NOMO-1 treated with DMSO at 0.1 percent for 48 hours (cell line): ENCODE measurements around the gene LCT.
"Not testable (repeated sequence)": the region's sequence is repeated elsewhere in the genome, so short reads cannot be mapped to it uniquely, and the experiment has no call there.

Experiments
- DNase-seq: peaks from one replicate; lab custom pipeline; 2025; ENCODE audit not compliant: unreplicated experiment; lab: John Stamatoyannopoulos, UW

Gene LCT

DNA sequence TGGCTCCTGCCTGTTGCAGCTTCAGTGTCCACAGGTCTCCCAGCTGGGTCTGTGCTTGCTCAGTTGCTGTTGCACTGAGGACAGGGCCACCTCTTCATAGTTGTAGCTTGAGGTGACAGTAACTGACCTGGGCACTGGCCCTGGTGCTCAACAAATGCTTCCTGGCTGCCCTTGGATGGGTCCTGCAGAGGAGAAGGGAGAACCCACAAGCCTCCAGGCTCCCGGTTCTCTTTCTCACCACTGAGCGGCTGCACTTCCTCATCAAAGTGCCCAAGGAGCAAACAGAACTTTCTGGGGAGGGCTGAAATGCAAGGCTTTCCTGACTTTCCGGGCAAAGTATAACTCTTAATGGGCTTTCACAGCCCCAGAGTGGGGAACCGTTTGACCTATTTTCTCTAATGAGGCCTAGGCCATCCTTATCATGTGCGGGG is 38.7 kb downstream of the LCT start:
- DNase-seq = no peak

DNA sequence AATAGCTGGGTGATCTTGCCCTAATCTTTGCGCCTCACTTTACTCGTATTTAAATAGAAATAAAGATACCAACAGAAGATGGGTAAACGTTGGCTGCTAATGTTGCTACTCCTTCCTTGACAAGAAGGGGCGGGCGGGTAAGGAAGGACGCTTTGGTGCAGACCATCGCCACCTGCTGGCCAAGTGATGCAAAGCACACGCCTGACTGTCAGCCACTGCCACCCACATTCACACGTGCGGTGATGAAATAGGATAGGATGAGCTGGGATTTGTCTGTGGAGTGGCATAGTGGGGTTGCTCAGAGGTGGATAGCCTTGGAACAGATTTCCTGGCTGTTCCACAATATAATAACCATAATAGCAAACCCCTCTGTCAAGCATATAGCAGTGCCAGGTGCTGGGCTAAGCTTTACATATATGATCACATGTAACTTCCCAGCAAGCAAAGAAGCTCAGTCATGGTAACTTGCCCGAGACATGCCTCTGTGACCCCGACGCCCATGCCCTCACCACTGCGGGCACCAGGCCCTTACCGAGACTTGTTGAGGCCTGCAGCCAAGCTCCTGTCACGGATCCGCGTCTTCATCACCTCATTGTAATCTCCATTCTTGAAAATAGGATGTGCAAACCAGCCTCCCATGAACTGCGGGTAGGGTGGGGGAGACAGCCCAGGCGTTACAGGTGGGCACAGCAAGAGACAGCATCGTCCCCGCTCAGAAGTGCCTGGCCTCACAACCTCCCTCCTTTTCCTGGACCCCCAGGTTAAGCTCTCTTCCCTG is 39.3 kb downstream of the LCT start:
- DNase-seq = peak; percentile 61

DNA sequence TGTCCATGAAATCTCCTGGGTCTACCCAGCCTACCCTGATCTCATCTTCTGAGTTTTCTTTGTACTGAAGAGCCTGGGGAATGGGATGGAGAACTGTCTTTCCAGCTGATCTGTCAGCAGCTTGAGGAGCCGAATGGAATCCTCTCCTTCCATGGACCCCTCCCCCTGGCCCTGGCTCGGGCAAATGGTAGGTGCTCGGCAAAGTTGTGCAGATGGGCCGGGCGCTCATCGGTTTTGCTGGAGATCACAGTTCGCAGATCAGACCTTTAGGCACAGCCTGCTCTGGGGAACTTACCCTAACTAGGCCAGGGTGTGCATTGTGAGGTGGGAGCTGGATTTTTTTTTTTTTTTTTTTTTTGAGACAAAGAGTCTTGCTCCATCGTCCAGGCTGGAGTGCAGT is 40.4 kb downstream of the LCT start:
- no peak for DNase-seq

DNA sequence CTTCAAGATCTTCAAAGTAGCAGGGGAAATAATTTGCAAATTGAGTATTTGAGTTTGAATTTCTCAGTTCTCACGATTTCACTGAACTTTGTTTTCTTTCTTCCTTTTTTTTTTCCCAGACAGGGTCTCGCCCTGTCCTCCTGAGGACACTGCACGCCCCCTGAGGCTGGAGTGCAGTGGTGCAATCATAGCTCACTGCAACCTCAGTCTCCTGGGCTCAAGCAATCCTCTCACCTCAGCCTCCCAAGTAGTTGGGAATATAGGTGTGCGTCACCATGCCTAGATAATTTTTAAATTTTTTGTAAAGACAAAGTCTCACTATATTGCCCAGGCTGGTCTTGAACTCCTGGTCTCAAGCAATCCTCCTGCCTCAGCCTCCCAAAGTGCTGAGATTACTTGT is 41.3 kb downstream of the LCT start:
- DNase-seq = not testable (repeated sequence)

DNA sequence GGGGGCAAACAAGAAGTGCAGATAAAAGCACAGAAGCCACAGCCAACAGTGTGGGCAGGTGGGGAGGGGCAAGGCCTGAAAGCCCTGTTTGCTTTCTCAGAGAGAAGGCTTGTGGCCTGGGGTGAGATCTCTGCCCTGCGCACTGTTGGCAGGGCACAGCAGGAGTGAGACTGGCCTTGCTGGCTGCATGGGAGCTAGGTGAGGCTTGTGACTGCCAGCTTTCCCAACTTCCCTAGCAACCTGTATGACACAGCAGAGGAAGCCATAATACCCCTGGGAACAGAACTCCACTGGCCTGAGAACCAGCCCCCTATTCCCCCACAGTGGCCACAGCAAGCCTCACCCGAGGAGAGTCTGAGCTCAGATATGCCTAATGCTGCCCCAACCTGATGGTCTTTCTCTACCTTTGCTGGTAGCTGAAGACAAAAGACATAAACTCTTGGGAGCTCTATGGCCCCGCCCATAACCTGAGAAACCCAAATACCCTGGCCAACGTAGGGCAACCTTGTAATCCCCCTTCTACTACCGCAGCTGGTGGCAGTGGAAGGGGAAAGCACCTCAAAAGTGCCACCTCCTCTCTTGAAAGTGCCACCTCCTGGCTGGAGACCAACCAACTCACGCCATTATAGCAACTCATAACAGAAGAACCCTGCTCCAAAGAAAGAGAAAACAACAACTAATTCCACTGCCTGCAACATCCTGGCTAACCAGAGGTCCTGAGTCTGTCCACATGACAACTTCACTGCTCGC is 44.4 kb downstream of the LCT start:
- no peak for DNase-seq

DNA sequence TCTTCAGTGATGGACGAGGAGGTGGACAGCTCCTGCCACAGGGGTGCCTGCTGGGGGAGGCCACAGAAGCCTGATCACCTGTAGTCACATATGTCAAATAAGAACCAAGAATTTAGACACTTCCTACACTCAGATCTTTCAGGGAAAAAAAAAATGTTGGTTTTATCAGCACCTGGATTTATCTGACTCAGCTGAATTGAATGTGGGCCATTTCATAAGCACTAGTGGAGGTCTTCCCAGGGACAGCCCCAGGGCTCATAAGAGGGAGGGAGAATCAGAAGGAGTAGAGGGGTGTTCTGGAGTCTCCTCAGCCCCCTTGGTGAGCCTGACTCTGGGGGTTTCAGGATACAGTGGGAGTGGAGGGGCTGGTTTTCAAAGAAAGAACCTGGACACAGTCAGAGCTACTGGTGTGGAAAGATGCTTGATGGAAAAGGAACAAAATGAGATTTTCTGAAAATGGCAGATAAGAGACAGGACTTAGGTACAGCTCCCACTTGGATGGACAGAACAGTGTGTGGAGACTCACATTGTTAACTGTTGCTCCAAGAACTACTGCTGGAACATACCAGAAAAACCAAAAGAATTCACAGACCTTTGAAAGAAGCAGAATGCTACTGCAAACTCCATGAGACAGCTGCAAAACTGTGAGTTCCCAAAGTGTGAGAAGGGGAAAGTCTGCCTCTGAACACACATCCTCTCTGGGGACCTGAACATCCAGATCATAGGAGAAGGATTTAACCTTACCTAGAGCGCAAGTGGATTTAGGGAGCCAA is 45.4 kb downstream of the LCT start:
- DNase-seq = no peak

DNA sequence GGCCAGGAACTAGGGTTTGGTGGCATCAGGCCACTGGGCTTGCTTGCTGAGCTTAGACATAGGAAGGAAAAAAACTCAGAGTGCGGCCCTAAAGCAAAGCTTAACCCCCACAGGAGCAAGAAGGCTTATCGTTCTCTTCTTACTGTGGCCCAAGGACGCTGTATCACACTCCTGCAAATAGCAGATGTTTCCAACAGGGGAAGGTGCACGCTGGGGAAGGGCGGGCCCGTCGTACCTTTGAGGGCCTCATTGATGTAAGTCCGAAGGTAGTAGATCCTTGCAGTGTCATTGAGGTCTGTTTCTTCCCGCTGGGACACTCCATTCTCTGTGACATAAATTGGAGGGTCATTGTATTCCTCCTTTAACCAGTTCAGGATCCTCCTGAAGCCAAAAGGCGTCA is 46.6 kb downstream of the LCT start:
- no peak for DNase-seq

DNA sequence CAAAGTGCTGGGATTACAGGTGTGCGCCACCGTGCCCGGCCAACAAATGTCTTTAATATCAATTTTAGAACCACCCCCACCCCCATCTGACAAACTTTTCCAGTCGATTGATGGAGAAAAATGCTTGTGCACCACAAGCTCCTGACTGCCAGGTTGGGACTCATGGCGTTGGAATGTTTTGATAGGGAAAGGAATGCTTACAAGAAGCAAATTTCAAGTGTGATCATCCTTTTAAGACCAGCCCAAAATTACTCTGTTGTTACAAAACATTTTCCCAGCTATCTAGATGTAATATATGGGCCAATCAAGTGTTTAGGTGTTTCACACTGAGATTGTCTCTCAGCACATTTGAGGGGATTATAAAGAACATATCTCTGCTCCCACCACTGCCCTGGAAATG is 50.2 kb downstream of the LCT start:
- DNase-seq = no peak

DNA sequence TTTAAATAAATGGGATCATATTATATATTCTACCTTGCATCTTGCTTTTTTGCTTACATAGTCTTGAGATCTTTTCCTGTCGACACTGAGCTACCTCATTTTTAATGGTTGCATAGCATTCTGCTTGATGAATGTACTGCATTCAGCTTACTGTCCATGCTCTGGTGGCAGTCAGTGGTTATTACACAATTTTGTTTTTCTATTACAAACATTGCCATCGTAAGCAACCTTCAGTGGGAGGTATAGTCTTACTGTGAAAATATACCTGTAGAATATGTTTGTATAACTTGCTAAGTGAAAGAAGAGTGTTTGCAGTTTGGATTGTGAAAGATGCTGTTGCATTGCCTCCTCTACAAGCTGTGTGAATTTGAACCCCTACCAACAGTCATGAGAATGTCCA is 52.0 kb downstream of the LCT start:
- no peak for DNase-seq

DNA sequence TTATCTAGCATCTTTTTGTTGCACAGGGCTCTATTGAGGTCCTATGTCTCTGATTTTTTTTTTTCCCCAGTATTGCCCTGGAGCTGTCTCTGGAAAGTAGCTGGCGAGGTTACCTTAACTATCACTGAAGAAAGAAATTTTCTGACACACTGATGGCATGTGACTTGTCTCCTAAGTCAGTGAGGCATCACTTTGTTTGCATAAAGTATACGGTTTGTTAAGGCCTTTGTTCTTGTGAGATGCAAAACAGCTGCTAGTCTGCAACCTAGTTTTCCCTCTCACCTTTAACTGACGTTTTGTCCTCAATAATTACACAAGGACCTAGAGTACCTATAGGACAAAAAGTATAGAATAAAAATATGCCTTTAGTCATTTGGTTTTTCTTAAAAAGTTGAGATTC is 53.5 kb downstream of the LCT start:
- DNase-seq = no peak

DNA sequence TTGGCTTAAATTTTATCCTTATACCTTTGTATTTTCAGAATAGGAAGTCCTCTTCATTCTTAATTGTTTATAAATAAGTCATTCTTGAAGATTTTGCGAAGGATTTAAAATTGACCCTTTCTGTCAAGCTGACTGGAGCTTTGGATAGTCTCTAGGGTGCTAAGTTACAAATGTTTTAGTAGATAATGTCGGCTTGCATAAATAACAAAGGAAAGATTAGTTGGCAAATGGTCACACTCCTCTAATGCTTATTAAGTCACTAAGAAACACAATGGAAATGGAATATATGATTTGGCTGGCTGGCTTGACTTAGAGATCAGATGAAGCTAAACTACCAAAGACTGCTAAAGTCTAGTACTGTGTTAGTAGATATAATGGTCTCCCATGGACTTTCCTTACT is 54.8 kb downstream of the LCT start:
- no peak for DNase-seq

DNA sequence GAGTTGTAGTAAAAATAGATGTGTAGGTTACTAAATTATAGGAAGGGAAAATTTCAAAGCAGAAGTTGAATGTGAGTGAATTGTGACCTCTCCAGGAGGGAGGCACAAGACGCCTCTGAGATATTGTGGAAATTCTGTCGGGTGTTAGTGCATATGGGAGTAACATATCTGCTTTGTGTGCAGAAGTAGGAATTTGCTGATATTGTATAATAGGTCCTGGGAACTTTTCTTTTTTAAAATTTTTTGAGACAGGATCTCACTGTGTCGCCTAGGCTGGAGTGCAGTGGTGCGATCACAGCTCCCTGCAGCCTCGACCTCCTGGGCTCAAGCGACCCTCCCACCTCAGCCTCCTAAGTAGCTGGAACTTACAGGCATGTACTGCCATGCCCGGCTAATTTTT is 60.6 kb downstream of the LCT start:
- DNase-seq = no peak

DNA sequence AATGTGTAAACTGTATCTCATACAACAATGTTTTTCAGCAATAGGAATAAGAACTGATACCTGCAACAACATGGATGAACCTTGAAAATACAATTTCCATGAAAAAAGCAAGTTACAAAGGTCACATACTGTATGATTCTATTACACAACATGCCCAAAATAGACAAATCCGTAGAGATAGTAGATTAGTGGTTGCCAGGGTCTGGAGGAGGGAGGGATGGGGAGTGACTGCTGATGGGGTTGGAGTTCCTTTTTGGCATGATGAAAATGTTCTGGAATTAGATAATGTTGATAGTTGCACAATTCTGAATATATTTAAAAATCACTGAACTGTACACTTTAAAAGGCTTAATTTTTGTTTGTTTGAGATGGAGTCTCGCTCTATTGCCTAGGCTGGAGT is 61.6 kb downstream of the LCT start:
- DNase-seq = no peak

DNA sequence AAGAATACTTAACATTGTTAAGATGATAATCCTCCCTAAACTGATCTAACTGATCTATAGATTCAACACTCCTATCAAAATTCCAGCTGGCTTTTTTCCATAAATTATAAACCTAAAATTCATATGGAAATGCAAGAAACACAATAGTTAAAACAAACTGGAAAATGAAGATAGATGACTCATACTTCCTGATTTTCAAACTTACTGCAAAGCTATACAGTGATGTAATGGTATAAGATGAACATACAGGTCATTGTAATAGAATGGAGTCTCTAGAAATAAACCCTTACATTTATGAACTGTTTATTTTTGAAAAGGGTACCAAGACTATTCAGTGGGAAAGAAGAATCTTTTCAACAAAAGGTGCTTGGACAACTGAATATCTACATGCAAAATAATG is 63.1 kb downstream of the LCT start:
- peak; percentile 57 for DNase-seq

DNA sequence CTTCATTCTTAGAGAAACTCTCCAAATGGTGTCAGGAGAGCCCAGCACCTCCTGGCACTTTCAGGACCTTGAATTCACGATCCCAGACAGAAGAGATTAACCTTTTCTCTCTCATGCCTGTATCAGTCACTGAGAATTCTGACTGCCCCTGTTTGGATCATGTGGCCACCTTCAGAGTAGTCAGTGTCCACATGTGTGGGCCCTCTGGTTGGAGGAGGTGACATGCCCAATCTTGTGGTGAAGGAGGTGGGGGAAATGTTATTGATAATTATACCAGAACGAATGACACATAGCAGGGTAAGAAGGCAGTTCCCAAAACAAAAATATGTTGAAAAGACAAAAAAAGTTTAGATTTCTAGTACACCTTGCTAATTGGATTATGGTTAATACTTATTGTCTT is 63.7 kb downstream of the LCT start:
- no peak for DNase-seq

DNA sequence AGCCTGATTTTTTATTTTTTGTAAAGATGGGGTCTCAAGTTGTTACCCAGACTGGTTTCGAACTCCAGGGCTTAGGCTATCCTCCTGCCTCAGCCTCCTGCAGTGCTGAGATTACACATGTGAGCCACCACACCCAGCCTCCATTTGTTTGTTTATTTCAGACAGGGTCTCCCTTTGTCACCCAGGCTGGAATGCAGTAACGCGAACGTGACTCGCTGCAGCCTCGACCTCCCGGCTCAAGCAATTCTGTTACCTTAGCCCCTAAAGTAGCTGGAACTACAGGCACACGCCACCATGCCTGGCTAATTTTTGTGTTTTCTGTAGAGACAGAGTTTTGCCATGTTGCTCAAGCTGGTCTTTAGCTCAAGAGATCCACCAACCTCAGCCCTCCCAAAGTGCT is 68.1 kb downstream of the LCT start:
- DNase-seq = no peak

DNA sequence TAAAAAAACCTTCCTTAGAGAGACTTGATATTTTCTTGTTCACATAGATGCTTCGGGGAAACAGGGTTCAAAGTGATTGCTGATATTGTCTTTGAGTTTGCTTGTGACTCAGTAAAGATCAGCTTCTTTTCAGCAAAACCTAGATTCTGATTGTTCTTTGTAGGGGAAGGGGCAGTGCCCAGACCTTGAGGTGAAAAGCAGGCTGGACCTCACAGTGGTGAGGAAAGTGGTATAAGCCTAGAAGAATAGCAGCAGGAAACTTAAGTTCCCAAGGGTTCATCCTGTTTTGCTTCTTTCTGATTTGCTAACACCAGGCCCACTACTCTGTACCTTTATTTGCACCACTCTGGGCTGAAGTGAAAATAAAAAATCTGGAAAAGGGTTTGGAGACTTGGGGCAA is 74.5 kb downstream of the LCT start:
- no peak for DNase-seq

DNA sequence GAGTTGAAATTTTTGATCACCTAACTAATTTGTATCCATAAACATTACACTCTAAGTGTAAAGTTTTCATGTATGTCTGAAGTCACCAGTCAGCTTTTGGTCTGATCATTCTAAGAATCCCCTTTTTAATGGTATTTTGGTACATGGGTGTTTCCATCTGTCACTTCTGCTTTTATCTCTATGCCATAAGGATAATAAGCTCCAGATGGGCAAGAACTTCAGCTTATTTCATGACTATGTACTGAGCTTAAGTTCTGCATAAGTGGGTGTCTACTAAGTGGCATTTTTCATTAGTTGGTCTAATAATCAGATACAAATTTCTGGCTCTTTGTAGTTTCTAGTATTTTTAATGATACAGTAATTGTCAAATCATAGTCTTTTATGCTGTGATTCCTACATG is 75.0 kb downstream of the LCT start:
- DNase-seq = no peak

DNA sequence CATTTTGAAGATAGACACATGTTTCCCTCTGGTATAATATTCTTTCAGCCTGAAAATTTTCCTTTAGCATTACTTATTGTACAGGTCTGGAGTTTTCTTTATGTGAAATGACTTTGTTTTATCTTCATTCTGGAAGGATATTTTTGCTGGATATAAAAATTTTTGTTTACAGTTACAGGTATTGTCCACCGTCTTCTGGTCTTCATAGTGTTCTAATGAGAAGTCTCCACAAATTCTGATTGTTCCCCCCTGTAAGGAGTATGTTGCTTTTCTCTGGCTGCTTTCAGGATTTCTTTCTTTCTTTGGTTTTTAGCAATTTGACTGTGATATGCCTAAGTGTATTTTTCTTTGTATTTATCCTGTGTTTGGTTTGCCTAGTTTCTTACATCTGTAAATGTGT is 80.3 kb downstream of the LCT start:
- DNase-seq = no peak

DNA sequence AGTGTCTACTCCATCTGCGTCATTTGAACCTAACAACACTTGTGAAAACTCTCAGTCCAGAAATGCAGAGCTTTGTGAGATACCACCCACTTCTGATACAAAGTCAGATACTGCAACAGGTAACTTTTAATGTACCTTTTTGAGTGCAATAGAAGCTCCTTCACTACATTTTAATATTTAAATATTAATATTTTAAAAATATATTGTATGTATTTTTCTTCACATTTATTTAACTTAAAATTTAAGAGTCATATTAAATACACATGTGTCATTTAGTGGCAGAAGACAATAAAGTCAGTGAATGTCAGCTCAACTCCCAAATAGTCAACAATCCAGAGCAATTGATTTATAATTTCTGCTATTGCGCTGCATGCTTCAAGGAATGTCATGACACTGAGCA is 81.4 kb downstream of the LCT start:
- no peak for DNase-seq

DNA sequence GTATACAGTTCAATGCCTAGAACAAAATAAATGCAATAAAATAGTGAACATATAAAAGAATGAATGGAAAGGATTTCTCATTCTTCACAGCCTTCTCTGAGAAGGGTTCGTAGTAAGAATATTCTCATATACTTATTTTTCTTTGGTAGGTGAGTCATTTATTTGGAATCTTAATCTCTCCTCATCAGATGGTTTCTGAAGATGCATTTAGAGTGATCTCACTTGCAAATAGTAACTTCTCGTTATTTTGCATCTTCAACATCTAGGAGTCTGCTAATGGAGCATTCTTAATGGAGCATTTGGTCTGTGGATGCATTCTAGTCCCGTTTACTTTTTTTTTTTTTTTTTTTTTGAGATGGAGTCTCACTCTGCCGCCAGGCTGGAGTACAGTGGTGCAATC is 91.4 kb downstream of the LCT start:
- no peak for DNase-seq

DNA sequence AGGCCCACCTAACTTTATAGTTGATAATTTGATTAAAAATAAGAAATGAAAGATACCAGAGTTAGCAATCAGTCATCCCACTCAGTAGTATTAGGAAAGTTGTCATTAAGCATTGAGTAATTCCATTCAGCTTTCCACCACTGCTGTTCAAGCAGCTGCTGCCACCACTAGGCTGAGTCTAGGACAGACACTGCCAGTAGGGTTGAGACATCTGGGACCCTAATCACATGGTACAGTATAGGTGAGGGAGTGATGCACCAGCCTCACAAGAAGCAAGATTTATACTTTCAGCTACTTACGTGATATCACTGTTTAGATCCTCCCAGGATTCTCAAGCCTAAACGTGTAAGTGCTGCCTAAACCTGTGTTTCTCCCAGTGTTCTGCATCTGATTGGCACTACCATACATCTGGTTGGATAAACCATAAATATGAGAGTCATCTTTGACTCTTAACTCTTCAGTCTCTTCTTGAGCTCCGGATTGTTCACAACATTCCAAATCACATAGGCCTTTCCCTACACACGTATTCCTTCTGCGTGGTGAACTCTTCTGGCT is 92.1 kb downstream of the LCT start:
- peak; percentile 7 for DNase-seq
